A673 (cell line): ENCODE results near the gene SPECC1L. TPM values are rescaled to one million over a fixed set of nuclear protein-coding genes. Genes with fewer than 3 reads are reported as not detected.

Experiments
- Bru-seq: library from RNA; stranded (reverse); fragments of 400-500 nt; gene quantifications from one replicate; lab custom pipeline; 2021; lab: Mats Ljungman, UMichigan
- BruChase-seq, 2 experiments: library from RNA; stranded (reverse); fragments of 400-500 nt; gene quantifications; one replicate each; lab custom pipeline; 2021; lab: Mats Ljungman, UMichigan
- BruUV-seq: library from RNA; stranded (reverse); fragments of 400-500 nt; replicated peaks from 2 replicates; lab custom pipeline; 2021; lab: Mats Ljungman, UMichigan
- CTCF ChIA-PET: fragments of 300-600 bp; sonication (Branson Sonifier 250); formaldehyde crosslinking; loops from one replicate; lab custom pipeline; 2022; ENCODE audit warnings: antibody characterized with exemption; lab: Charles Lee
- POLR2A ChIA-PET: fragments of 300-600 bp; sonication (Branson Sonifier 250); formaldehyde crosslinking; loops from one replicate; lab custom pipeline; 2022; ENCODE audit warnings: antibody characterized with exemption; ENCODE audit not compliant: low non-redundant PET; lab: Charles Lee
- DNase-seq: peaks from one replicate; pipeline ENCODE4 v3.0.0-alpha.2; 2015; ENCODE audit warnings: low spot score
- H3K27ac ChIP-seq: fragments of 200-600 bp; sonication (generic); 2 replicates; pipeline ENCODE4 v1.5.1; 2016; ENCODE audit warnings: mixed run types, low read depth, mild to moderate bottlenecking, mixed read lengths, antibody characterized with exemption, low read length; ENCODE audit not compliant: poor library complexity, severe bottlenecking
- H3K27me3 ChIP-seq: fragments of 200-600 bp; sonication (generic); replicated peaks from 2 replicates; pipeline ENCODE4 v1.6.1; 2017; ENCODE audit warnings: mixed run types, low read depth, mild to moderate bottlenecking, mixed read lengths, antibody characterized with exemption, low read length; ENCODE audit not compliant: insufficient read depth, poor library complexity
- H3K36me3 ChIP-seq: fragments of 200-600 bp; sonication (generic); 2 replicates; pipeline ENCODE4 v1.6.1; 2016; ENCODE audit warnings: mixed run types, mild to moderate bottlenecking, mixed read lengths, antibody characterized with exemption, low read length; ENCODE audit not compliant: insufficient read depth, poor library complexity, severe bottlenecking
- H3K4me1 ChIP-seq: fragments of 200-600 bp; sonication (generic); 2 replicates; pipeline ENCODE4 v1.6.1; 2017; ENCODE audit warnings: mixed run types, mild to moderate bottlenecking, mixed read lengths, antibody characterized with exemption, low read length; ENCODE audit not compliant: insufficient read depth, poor library complexity, severe bottlenecking
- H3K4me3 ChIP-seq: fragments of 200-600 bp; sonication (generic); 2 replicates; pipeline ENCODE4 v1.5.1; 2016; ENCODE audit warnings: low read depth, mixed run types, mild to moderate bottlenecking, mixed read lengths, low read length; ENCODE audit not compliant: poor library complexity, severe bottlenecking
- H3K9me3 ChIP-seq: fragments of 200-600 bp; sonication (generic); 2 replicates; pipeline ENCODE4 v1.6.1; 2016; ENCODE audit warnings: mixed run types, low read depth, mild to moderate bottlenecking, mixed read lengths, antibody characterized with exemption, low read length; ENCODE audit not compliant: poor library complexity, severe bottlenecking
- EZH2 ChIP-seq: fragments of 200-600 bp; sonication (generic); IDR thresholded peaks from 2 replicates; pipeline ENCODE4 v1.6.1; 2017; ENCODE audit warnings: borderline replicate concordance, low read depth, mild to moderate bottlenecking, mixed read lengths, antibody characterized with exemption, low read length; ENCODE audit not compliant: poor library complexity, severe bottlenecking
- intact Hi-C: fragments of 100-400 bp; cut with micrococcal nuclease; formaldehyde crosslinking; loops from one replicate; pipeline ENCODE4 v1.10.0; 2022; ENCODE audit not compliant: unreplicated experiment
- long read RNA-seq: library from polyadenylated mRNA; stranded (forward); transcript quantifications from one replicate; pipeline ENCODE4 v2.0.0, GENCODE V29; 2022
- total RNA-seq: library from RNA; stranded (reverse); gene quantifications from 2 replicates; pipeline ENCODE4 v1.2.3, GENCODE V29; 2021
- TF ChIP-seq, protein P1 (sequence below): fragments of 300-800, 200-600 bp; sonication (generic); conservative IDR thresholded peaks from 2 replicates; pipeline ENCODE4 v1.5.1; 2017; ENCODE audit warnings: low read depth, mild to moderate bottlenecking, antibody characterized with exemption, low read length, moderate library complexity, mixed read lengths

Gene SPECC1L, protein sequence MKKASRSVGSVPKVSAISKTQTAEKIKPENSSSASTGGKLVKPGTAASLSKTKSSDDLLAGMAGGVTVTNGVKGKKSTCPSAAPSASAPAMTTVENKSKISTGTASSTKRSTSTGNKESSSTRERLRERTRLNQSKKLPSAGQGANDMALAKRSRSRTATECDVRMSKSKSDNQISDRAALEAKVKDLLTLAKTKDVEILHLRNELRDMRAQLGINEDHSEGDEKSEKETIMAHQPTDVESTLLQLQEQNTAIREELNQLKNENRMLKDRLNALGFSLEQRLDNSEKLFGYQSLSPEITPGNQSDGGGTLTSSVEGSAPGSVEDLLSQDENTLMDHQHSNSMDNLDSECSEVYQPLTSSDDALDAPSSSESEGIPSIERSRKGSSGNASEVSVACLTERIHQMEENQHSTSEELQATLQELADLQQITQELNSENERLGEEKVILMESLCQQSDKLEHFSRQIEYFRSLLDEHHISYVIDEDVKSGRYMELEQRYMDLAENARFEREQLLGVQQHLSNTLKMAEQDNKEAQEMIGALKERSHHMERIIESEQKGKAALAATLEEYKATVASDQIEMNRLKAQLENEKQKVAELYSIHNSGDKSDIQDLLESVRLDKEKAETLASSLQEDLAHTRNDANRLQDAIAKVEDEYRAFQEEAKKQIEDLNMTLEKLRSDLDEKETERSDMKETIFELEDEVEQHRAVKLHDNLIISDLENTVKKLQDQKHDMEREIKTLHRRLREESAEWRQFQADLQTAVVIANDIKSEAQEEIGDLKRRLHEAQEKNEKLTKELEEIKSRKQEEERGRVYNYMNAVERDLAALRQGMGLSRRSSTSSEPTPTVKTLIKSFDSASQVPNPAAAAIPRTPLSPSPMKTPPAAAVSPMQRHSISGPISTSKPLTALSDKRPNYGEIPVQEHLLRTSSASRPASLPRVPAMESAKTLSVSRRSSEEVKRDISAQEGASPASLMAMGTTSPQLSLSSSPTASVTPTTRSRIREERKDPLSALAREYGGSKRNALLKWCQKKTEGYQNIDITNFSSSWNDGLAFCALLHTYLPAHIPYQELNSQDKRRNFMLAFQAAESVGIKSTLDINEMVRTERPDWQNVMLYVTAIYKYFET
- total RNA-seq (55.6 and 56.7 TPM in 2 replicates), Bru-seq, nascent RNA (percentile 81 among the genes with signal in this experiment), BruChase-seq, experiment 1, labeled RNA remaining after a 2-hour chase (percentile 97 among the genes with signal in this experiment), BruChase-seq, experiment 2, labeled RNA remaining after a 6-hour chase (percentile 98 among the genes with signal in this experiment)
- long read RNA-seq, full-length matches to known transcripts, result 9 of 26 reads
- long read RNA-seq, partial matches to known transcripts, result 11 of 26 reads
- long read RNA-seq, other reads (novel, unspliced or antisense), result 6 of 26 reads

DNA sequence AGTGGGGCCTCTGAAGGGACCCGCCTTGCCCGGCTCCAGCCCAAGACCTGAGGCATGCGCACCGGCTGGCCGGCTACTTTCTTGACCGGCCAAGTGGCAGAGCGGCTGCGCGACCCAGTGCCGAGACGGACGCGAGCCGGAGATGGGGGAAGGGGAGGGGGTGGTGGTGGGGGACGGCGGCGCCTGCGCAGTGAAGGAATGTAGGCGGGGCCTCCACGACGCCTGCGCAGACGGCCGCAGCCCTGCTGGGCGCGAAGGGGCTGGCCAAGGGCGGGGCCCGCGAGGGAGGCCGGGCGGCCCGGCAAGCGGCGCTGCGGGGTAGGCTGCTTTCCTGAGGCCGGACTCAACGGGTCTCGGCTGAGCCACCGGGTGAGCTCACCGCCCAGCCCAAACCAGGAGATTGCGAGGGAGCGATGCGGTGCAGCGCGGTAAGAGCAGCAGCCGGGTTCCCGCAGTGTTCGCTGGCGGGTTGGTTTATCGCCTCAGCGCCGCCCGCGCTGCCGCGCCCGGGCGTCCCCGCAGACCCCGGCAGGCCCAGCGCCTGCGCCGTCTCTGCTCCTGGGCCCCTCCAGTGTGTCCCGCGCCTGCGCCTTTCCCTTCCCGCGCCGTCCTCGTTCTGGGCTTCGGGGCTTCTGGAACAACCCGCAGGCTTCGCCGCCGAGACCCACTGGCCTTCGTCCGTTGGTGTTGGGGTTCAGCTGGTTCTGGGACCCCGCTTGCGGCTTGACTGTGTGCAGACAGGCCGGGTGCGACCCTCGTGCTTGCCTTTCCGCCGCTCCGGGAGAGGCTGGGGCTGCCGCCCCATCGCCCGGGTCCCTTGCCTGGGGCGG lies at the start of gene SPECC1L:
TSS of gene SPECC1L (plus strand) at position 276 of the 830 bp plus-strand sequence. CDS start 31,401 bp downstream, outside the sequence.
- Histone ChIP-seq H3K27me3 (no peaks in the 10 kb centered on the region), H3K4me3 (peak within 1 kb of the TSS; percentile 88), H3K9me3 (no peaks in the 10 kb centered on the region), H3K4me1 (no peaks in the 10 kb centered on the region), H3K36me3 (no peaks in the 10 kb centered on the region), H3K27ac (peak within 1 kb of the TSS; percentile 94)
- intact Hi-C loops, result no loop called here
- peak; percentile 92 for DNase-seq
- POLR2A ChIA-PET, result no interaction called here
- CTCF ChIA-PET, result no interaction called here
- no TSS peak for BruUV-seq
- no peak for TF ChIP-seq EZH2
- TF ChIP-seq, protein P1, sequence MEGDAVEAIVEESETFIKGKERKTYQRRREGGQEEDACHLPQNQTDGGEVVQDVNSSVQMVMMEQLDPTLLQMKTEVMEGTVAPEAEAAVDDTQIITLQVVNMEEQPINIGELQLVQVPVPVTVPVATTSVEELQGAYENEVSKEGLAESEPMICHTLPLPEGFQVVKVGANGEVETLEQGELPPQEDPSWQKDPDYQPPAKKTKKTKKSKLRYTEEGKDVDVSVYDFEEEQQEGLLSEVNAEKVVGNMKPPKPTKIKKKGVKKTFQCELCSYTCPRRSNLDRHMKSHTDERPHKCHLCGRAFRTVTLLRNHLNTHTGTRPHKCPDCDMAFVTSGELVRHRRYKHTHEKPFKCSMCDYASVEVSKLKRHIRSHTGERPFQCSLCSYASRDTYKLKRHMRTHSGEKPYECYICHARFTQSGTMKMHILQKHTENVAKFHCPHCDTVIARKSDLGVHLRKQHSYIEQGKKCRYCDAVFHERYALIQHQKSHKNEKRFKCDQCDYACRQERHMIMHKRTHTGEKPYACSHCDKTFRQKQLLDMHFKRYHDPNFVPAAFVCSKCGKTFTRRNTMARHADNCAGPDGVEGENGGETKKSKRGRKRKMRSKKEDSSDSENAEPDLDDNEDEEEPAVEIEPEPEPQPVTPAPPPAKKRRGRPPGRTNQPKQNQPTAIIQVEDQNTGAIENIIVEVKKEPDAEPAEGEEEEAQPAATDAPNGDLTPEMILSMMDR, result no peak

DNA sequence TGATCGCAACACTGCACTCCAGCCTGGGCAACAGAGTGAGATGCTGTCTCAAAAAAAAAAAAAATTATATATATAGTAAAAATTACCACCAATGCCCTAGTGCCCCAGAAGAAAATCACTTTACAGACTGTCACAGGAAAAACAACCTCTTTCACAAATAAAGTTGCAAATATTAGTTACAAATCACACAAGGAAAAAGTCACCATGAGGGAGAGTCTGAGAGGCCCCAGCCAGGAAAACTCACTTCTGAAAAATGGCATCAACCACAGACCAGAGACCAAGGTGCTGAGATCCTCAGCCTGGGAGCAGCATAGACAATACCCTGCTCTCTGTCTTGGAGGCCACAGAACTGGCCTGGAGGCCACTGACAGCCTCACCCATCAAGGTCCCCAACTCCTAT lies 46.2 kb upstream of the SPECC1L start:
- Histone ChIP-seq H3K4me1 (no peaks in the 10 kb centered on the region), H3K27me3 (no peaks in the 10 kb centered on the region), H3K36me3 (no peaks in the 10 kb centered on the region), H3K27ac (no peak overlapping the region), H3K9me3 (no peaks in the 10 kb centered on the region), H3K4me3 (no peak overlapping the region)
- intact Hi-C loops, result no loop called here
- POLR2A ChIA-PET, result no interaction called here
- no peak for DNase-seq
- TF ChIP-seq, protein P1, result no peak
- no peak for TF ChIP-seq EZH2
- BruUV-seq, result no TSS peak
- CTCF ChIA-PET, result no interaction called here
